GM21528 (cell line): ENCODE measurements around the gene RER1.

ENCODE experiments used
- ATAC-seq: cut with Tn5 transposase; IDR thresholded peaks from one replicate; pipeline ENCODE4 v1.9.1; 2021; ENCODE audit warnings: mild to moderate bottlenecking, moderate library complexity; ENCODE audit not compliant: unreplicated experiment, low FRiP score

RER1 gene

GRCh38 chr1:2353551-2354438 lies 37.8 kb upstream of the RER1 start:
- ATAC-seq = no peak

- no peak for ATAC-seq
Measured at GRCh38 chr1:2354511-2355372, 36.9 kb upstream of the RER1 start.

GRCh38 chr1:2355373-2356261 lies 36.0 kb upstream of the RER1 start:
- no peak for ATAC-seq

- no peak for ATAC-seq
Measured at GRCh38 chr1:2356401-2356800, 35.2 kb upstream of the RER1 start.

- ATAC-seq = no peak
Measured at GRCh38 chr1:2356911-2357845, 34.5 kb upstream of the RER1 start.

- no peak for ATAC-seq
Measured at GRCh38 chr1:2358072-2358471, 33.6 kb upstream of the RER1 start.

GRCh38 chr1:2358651-2359640 lies 32.7 kb upstream of the RER1 start:
- no peak for ATAC-seq

- no peak for ATAC-seq
Measured at GRCh38 chr1:2360588-2361364, 30.9 kb upstream of the RER1 start.

- no peak for ATAC-seq
Measured at GRCh38 chr1:2363847-2364513, 27.7 kb upstream of the RER1 start.

- ATAC-seq = no peak
Measured at GRCh38 chr1:2368053-2368744, 23.4 kb upstream of the RER1 start.

GRCh38 chr1:2372551-2373490 lies 18.8 kb upstream of the RER1 start:
- ATAC-seq = no peak

- no peak for ATAC-seq
Measured at GRCh38 chr1:2373551-2374251, 17.9 kb upstream of the RER1 start.

GRCh38 chr1:2374252-2375155 lies 17.1 kb upstream of the RER1 start:
- no peak for ATAC-seq
